T-helper 1 cell treated with Interleukin-12 subunit alpha and Interleukin-12 subunit beta and Interleukin-4 antibody, amounts not matched to agents 30 μg/mL and 1 μg/mL, for 36 hours (primary cell): ENCODE measurements around the gene CRHBP.
"Not testable (repeated sequence)": the region's sequence is repeated elsewhere in the genome, so short reads cannot be mapped to it uniquely, and the experiment has no call there.

Experiments used
- H3K27ac Mint-ChIP-seq: one replicate; pipeline ENCODE4 v1.8.0; 2021; ENCODE audit warnings: mild to moderate bottlenecking, mixed read lengths
- H3K27me3 Mint-ChIP-seq: one replicate; pipeline ENCODE4 v1.8.0; 2021; ENCODE audit warnings: low read depth, mixed read lengths
- H3K36me3 Mint-ChIP-seq: one replicate; pipeline ENCODE4 v1.8.0; 2021; ENCODE audit warnings: low read depth, mixed read lengths
- H3K4me1 Mint-ChIP-seq: one replicate; pipeline ENCODE4 v1.8.0; 2021; ENCODE audit warnings: low read depth, mixed read lengths
- H3K4me3 Mint-ChIP-seq: one replicate; pipeline ENCODE4 v1.8.0; 2021; ENCODE audit warnings: mild to moderate bottlenecking, moderate library complexity, mixed read lengths
- H3K9me3 Mint-ChIP-seq: one replicate; pipeline ENCODE4 v1.8.0; 2021; ENCODE audit warnings: mixed read lengths

CRHBP gene

GRCh38 chr5:76945238-76945637 lies 7.6 kb upstream of the CRHBP start:
- not testable (repeated sequence) for H3K27ac Mint-ChIP-seq, H3K9me3 Mint-ChIP-seq, H3K36me3 Mint-ChIP-seq, H3K4me1 Mint-ChIP-seq, H3K4me3 Mint-ChIP-seq
- H3K27me3 Mint-ChIP-seq = peaks cover 36% of the 10 kb centered on the region

GRCh38 chr5:76946090-76946489 lies 6.8 kb upstream of the CRHBP start:
- no peak overlapping the region for H3K27ac Mint-ChIP-seq
- peaks cover 43% of the 10 kb centered on the region for H3K27me3 Mint-ChIP-seq
- H3K4me1 Mint-ChIP-seq = no peaks in the 10 kb centered on the region
- no peaks in the 10 kb centered on the region for H3K36me3 Mint-ChIP-seq
- peaks cover under 1% of the 10 kb centered on the region for H3K9me3 Mint-ChIP-seq
- H3K4me3 Mint-ChIP-seq = no peak overlapping the region

- Mint-ChIP-seq H3K4me3 (no peak overlapping the region), H3K36me3 (no peaks in the 10 kb centered on the region), H3K4me1 (no peaks in the 10 kb centered on the region), H3K27me3 (peaks cover 47% of the 10 kb centered on the region), H3K9me3 (no peaks in the 10 kb centered on the region), H3K27ac (no peak overlapping the region)
Observed at GRCh38 chr5:76947082-76947503, 5.8 kb upstream of the CRHBP start.

- Mint-ChIP-seq H3K9me3 (no peaks in the 10 kb centered on the region), H3K4me3 (no peak overlapping the region)
Observed at GRCh38 chr5:76953551-76954382, 922 bp downstream of the CRHBP start.

DNA sequence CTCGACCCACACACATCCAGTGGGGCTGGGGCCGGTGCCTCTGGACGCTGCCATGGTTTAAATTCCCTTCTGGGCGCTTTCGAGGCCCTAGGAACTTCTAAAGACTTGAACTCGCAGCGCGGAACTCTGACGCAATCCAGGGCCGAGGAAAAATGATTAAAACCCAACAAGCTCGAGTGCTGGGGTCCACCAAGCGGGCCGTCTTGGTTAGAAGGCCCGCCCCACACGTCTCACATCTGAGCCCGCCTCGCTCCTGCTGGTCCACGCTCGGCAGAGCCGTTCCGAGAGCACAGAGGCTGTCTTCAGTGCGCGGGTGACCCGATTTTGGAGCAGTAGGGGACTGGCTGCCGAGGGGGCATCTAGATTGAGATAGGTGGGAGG lies 1.5 kb downstream of the CRHBP start:
- Mint-ChIP-seq H3K36me3 (no peaks in the 10 kb centered on the region), H3K27me3 (peaks cover 71% of the 10 kb centered on the region), H3K9me3 (no peaks in the 10 kb centered on the region), H3K27ac (no peak overlapping the region), H3K4me3 (no peak overlapping the region), H3K4me1 (peaks cover 4% of the 10 kb centered on the region)

More at GRCh38 chr5:76953551-76954382, 922 bp downstream of the CRHBP start:
- Mint-ChIP-seq H3K27me3 (peaks cover 66% of the 10 kb centered on the region), H3K36me3 (no peaks in the 10 kb centered on the region), H3K4me1 (no peaks in the 10 kb centered on the region), H3K27ac (no peak overlapping the region)

- H3K36me3 Mint-ChIP-seq = no peaks in the 10 kb centered on the region
- no peaks in the 10 kb centered on the region for H3K9me3 Mint-ChIP-seq
- peaks cover 63% of the 10 kb centered on the region for H3K27me3 Mint-ChIP-seq
- H3K27ac Mint-ChIP-seq = no peak overlapping the region
- H3K4me1 Mint-ChIP-seq = peaks cover 14% of the 10 kb centered on the region
- no peak overlapping the region for H3K4me3 Mint-ChIP-seq
Observed at GRCh38 chr5:76956033-76956432, 3.2 kb downstream of the CRHBP start.

DNA sequence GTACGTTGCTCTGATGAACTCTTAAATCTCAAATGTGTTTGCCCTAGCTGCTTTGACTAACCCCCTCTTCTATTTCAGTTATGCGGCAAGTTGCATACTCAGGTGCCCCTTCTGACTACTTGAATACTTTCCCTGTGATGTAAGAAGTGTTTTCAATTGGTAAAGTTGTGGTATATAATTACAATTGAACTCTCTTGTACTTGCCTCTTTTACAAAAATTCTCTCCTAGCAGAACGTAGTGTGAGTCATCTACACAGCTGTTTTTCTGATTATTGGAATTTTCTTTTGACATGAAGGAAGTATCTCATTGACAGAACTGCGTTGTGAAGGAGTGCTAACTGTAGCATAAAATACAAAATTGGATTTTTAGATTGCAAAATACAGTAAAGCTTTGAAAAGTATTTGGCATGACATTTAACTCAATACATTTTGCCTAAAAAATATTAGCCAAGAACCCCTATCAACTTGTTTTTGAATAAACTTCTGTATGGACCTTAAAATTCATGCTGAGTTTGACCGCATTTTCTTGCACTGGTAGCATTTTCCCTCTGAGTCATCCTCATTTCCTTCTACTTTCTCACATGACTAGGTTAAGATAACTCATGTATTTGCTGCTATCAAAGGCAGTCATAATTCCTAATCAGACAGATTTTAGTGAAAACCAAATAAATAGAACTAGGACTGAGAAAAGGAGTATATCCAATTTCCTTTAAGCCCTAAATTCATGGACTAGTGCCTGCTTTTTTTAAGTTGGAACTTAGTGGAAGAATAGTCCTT lies 6.3 kb downstream of the CRHBP start:
- no peak overlapping the region for H3K4me3 Mint-ChIP-seq

GRCh38 chr5:76960004-76960625 lies 7.3 kb downstream of the CRHBP start:
- Mint-ChIP-seq H3K36me3 (no peaks in the 10 kb centered on the region), H3K4me3 (no peak overlapping the region), H3K27me3 (peaks cover 47% of the 10 kb centered on the region), H3K9me3 (no peaks in the 10 kb centered on the region), H3K4me1 (peaks cover 16% of the 10 kb centered on the region), H3K27ac (no peak overlapping the region)

More for the DNA sequence above, 6.3 kb downstream of the CRHBP start:
- Mint-ChIP-seq H3K27me3 (peaks cover 56% of the 10 kb centered on the region), H3K9me3 (no peaks in the 10 kb centered on the region), H3K27ac (no peak overlapping the region), H3K36me3 (no peaks in the 10 kb centered on the region), H3K4me1 (peaks cover 16% of the 10 kb centered on the region)

- no peak overlapping the region for H3K4me3 Mint-ChIP-seq
- H3K4me1 Mint-ChIP-seq = peaks cover 14% of the 10 kb centered on the region
- no peaks in the 10 kb centered on the region for H3K36me3 Mint-ChIP-seq
- H3K9me3 Mint-ChIP-seq = no peaks in the 10 kb centered on the region
- H3K27me3 Mint-ChIP-seq = peaks cover 32% of the 10 kb centered on the region
- no peak overlapping the region for H3K27ac Mint-ChIP-seq
Observed at GRCh38 chr5:76964060-76964459, 11.2 kb downstream of the CRHBP start.

GRCh38 chr5:76971511-76971910 lies 18.7 kb downstream of the CRHBP start:
- no peaks in the 10 kb centered on the region for H3K36me3 Mint-ChIP-seq
- no peak overlapping the region for H3K27ac Mint-ChIP-seq
- H3K4me1 Mint-ChIP-seq = no peaks in the 10 kb centered on the region
- peaks cover 21% of the 10 kb centered on the region for H3K27me3 Mint-ChIP-seq
- no peaks in the 10 kb centered on the region for H3K9me3 Mint-ChIP-seq
- no peak overlapping the region for H3K4me3 Mint-ChIP-seq

DNA sequence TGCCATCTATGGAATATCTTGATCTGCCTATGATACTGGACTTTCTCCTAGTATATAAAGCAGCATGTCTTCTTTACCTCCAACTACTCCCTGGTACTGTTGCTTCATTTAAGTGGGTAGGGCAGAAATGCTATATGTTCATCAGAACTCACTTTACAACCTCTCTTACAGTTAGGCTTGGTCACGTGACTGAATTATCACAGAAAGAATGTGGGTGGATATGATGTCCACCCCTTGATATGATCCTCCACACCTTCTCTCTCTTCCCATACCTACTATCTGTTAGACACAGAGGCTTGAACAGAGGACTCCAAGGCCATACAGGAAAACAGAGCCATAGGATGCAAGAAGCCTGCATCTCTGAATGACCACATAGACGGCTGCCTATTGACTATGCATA lies 19.8 kb downstream of the CRHBP start:
- Mint-ChIP-seq H3K27me3 (peaks cover 21% of the 10 kb centered on the region), H3K9me3 (no peaks in the 10 kb centered on the region), H3K4me1 (no peaks in the 10 kb centered on the region), H3K4me3 (no peak overlapping the region), H3K27ac (no peak overlapping the region), H3K36me3 (no peaks in the 10 kb centered on the region)

DNA sequence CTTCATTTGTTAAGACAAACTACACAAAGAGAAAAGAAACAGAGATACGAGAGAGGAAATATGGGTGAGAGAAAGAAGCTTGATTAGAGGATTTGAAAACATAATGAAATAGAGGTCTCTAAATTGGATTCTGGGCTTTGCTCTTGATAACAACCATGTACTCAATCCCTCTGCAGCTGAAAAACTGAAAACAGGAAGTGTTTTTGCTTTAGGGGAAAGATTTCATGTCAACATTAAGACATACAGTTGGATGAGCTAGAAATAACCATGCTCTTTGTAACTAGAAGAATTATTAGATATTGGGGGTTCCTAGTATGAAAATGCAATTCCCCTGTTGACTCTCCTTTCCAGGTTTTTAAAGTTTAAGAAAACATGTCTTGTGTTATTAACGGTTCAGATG lies 21.9 kb downstream of the CRHBP start:
- H3K27me3 Mint-ChIP-seq = peaks cover 19% of the 10 kb centered on the region
- H3K27ac Mint-ChIP-seq = no peak overlapping the region
- H3K4me3 Mint-ChIP-seq = no peak overlapping the region
- no peaks in the 10 kb centered on the region for H3K9me3 Mint-ChIP-seq
- H3K4me1 Mint-ChIP-seq = no peaks in the 10 kb centered on the region
- H3K36me3 Mint-ChIP-seq = no peaks in the 10 kb centered on the region

GRCh38 chr5:76978869-76979268 lies 26.0 kb downstream of the CRHBP start:
- Mint-ChIP-seq H3K9me3 (no peaks in the 10 kb centered on the region), H3K4me3 (no peak overlapping the region), H3K27me3 (no peaks in the 10 kb centered on the region), H3K4me1 (no peaks in the 10 kb centered on the region), H3K36me3 (no peaks in the 10 kb centered on the region), H3K27ac (no peak overlapping the region)

DNA sequence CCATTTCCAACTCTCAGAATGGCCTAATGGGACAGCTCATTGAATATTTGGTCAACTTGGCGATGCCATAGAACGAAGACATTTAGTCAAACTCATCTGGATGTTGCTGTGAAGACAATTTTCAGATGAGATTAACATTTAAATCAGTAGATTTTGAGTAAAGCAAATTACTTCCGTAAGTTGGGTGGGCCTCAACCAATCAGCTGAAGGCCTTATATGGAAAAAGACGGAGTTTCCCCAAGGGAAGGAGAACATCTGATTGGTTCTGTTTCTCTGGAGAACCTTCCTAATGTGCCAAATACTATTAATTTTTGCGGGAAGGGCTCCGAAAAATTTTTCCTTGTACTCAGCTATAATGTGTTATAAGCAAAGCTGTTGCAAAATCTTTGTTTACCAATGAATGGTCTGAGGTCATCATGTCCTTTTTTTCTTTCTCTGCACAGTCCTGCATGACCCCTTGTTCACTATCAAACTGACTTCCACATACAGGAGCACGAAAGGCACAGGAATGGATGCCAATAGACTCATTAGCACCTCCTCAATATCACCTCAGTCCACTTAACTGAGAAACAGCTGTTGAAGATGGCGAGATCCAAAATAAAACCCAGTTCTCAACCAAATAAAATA lies 27.8 kb downstream of the CRHBP start:
- no peaks in the 10 kb centered on the region for H3K4me1 Mint-ChIP-seq
- no peak overlapping the region for H3K4me3 Mint-ChIP-seq
- H3K27ac Mint-ChIP-seq = no peak overlapping the region
- H3K27me3 Mint-ChIP-seq = no peaks in the 10 kb centered on the region
- no peaks in the 10 kb centered on the region for H3K36me3 Mint-ChIP-seq
- H3K9me3 Mint-ChIP-seq = no peaks in the 10 kb centered on the region
